ENCODE measurements around the gene SLC45A1.

Gene SLC45A1

GRCh38 chr1:8358897-8359616 lies 41.1 kb downstream of the SLC45A1 start:
- TF ChIP-seq CTCF (IDR thresholded peaks at IDR 0.05; ENCODE audit: low read depth, low read length), result no peak
- DNase-seq (ENCODE audit: low read depth, low spot score), result no peak
- in situ Hi-C loops (cut with HindIII; ENCODE audit: low sequenced_read_pairs), result no loop called here
- no peak overlapping the region for H3K4me3 ChIP-seq (ENCODE audit: low read depth, low read length)

DNA sequence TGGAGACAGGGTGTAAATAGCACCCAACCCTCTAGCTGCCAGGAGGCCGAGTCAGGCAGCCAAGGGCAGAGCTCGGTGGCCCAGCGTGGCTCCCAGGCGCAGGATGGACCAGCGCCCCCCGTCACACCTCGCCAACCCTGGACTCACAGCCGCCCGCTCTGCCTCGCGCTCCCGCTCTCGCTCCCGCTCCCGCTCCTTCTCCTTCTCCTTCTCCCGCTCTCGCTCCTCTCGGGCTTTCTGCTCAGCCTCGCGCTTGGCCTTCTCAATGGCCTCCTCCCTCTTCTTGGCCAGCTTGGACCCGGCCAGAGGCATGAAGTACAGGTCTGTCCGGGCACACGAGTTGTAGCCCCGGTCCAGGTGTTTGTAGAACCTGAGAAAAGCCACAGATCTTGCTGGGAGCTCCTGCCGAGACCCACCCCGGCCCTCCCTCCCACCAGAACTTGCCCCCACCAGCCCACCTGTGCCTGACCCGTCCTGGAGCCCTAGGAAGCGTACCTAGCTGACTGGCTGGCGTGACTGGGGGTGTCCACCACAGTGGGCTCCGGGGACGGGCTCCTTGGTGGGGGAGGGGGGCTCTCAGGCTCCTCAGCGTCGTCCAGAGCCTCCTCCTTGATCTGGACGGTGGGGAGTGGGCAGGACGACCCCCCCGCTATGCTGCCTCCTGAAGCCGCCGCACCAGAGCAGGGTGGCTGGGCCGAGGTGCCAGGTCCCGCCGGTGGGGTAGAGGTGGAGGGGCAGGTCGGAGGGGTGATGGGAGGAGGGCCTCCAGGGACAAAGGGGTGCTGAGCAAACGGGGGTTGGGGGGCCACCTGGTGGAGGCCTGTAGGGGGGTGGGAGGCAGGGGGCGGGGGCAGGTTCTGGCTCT lies 41.9 kb downstream of the SLC45A1 start:
- no peak for TF ChIP-seq CTCF (IDR thresholded peaks at IDR 0.05; ENCODE audit: low read depth, low read length)
- H3K4me3 ChIP-seq (ENCODE audit: low read depth, low read length), result no peak overlapping the region
- no peak for DNase-seq (ENCODE audit: low read depth, low spot score)
- in situ Hi-C loops (cut with HindIII; ENCODE audit: low sequenced_read_pairs), result no loop called here

GRCh38 chr1:8360493-8361197 lies 42.7 kb downstream of the SLC45A1 start:
- no peak for TF ChIP-seq CTCF (IDR thresholded peaks at IDR 0.05; ENCODE audit: low read depth, low read length)
- H3K4me3 ChIP-seq (ENCODE audit: low read depth, low read length), result no peak overlapping the region
- DNase-seq (ENCODE audit: low read depth, low spot score), result no peak
- in situ Hi-C loops (cut with HindIII; ENCODE audit: low sequenced_read_pairs), result no loop called here

GRCh38 chr1:8361198-8361849 lies 43.4 kb downstream of the SLC45A1 start:
- in situ Hi-C loops (cut with HindIII; ENCODE audit: low sequenced_read_pairs), result no loop called here
- H3K4me3 ChIP-seq (ENCODE audit: low read depth, low read length), result no peak overlapping the region
- DNase-seq (ENCODE audit: low read depth, low spot score), result no peak
- TF ChIP-seq CTCF (IDR thresholded peaks at IDR 0.05; ENCODE audit: low read depth, low read length), result no peak

DNA sequence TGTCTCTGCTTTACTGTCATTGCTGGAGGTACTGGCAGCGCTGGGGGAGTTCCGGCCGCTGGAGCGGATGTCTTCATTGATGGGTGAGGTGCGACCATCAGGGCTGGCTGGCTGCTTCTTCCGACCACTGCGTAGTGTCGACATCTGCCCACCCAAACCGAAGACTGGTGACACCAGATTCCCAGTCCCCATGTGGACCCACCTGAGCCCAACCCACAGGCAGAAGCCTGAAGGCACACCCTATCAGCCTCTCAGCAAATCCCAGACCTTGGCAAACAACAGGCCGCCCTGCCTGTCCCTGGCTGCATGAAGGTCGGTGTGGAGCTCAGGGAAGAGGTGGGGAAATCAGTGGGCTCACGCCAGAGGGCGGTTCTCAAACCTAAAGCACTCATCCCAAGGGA lies 44.8 kb downstream of the SLC45A1 start:
- DNase-seq (ENCODE audit: low read depth, low spot score), result no peak
- H3K4me3 ChIP-seq (ENCODE audit: low read depth, low read length), result no peak overlapping the region
- in situ Hi-C loops (cut with HindIII; ENCODE audit: low sequenced_read_pairs), result no loop called here
- no peak for TF ChIP-seq CTCF (IDR thresholded peaks at IDR 0.05; ENCODE audit: low read depth, low read length)

DNA sequence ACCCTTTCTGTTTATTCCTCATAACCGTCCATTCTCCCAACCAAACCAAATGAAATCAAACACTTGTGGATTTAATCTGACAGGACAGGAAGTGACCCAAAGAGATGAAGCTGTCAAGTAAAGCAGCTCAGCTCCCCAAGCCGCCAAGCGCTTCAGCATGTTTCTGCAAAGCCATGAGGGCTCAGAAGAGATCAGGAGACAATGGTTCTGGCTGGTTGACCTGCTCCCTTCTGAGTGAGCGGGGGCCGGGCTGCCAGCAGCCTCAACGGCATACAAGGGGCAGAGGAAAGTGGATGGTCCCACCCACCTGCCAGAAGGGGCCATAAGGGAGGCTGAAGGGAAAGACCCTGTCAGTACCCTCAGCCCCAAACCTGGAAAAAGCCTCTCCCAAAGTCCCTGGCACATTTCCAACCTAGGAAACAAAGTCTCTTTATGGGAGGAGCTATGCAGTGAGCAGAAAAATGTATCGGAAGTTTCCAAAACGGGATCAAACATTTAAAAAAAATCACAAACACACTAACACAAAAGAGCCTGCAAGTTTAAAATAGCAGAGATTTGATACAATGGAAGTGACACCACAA lies 45.4 kb downstream of the SLC45A1 start:
- TF ChIP-seq CTCF (IDR thresholded peaks at IDR 0.05; ENCODE audit: low read depth, low read length), result no peak
- no peak overlapping the region for H3K4me3 ChIP-seq (ENCODE audit: low read depth, low read length)
- no peak for DNase-seq (ENCODE audit: low read depth, low spot score)
- in situ Hi-C loops (cut with HindIII; ENCODE audit: low sequenced_read_pairs), result no loop called here
